Trophoblast cell (in vitro differentiated cells and primary cell): Measurements from ENCODE around the gene SUFU.

Experiments
- DNase-seq, 2 donors: peaks; one replicate each; pipeline ENCODE4 v3.0.0-alpha.2; 2016
- H2AFZ ChIP-seq: 2 replicates; pipeline ENCODE4 v1.6.1; 2013; ENCODE audit warnings: low read length, moderate library complexity, mild to moderate bottlenecking; ENCODE audit not compliant: insufficient read depth, poor library complexity
- H2AK5ac ChIP-seq: 2 replicates; pipeline ENCODE4 v1.6.1; 2013; ENCODE audit warnings: mild to moderate bottlenecking, low read length
- H2BK120ac ChIP-seq: 2 replicates; pipeline ENCODE4 v1.6.1; 2013; ENCODE audit warnings: low read length, mild to moderate bottlenecking, moderate library complexity; ENCODE audit not compliant: insufficient read depth, poor library complexity
- H2BK12ac ChIP-seq: 2 replicates; pipeline ENCODE4 v1.6.1; 2013; ENCODE audit warnings: mild to moderate bottlenecking, low read length, moderate library complexity
- H2BK5ac ChIP-seq: 2 replicates; pipeline ENCODE4 v1.6.1; 2013; ENCODE audit warnings: low read length, low read depth, moderate library complexity, mild to moderate bottlenecking; ENCODE audit not compliant: poor library complexity
- H3K14ac ChIP-seq: 2 replicates; pipeline ENCODE4 v1.6.1; 2013; ENCODE audit warnings: mild to moderate bottlenecking, low read length
- H3K18ac ChIP-seq: 2 replicates; pipeline ENCODE4 v1.6.1; 2013; ENCODE audit warnings: mild to moderate bottlenecking, low read length
- H3K23ac ChIP-seq: 2 replicates; pipeline ENCODE4 v1.6.1; 2013; ENCODE audit warnings: low read length
- H3K27ac ChIP-seq: 2 replicates; pipeline ENCODE4 v1.5.1; 2013; ENCODE audit warnings: low read depth, mild to moderate bottlenecking, inconsistent platforms, low read length, moderate library complexity
- H3K27me3 ChIP-seq: 2 replicates; pipeline ENCODE4 v1.6.1; 2013; ENCODE audit warnings: inconsistent platforms, mild to moderate bottlenecking, low read length, moderate library complexity; ENCODE audit not compliant: insufficient read depth
- H3K36me3 ChIP-seq, 2 experiments: 1 replicate in 1 of 2; 2 replicates in 1 of 2; pipeline ENCODE4 v1.6.1; 2013; ENCODE audit warnings: low read length in 2 of 2, mild to moderate bottlenecking in 2 of 2, moderate library complexity in 1 of 2; ENCODE audit not compliant: insufficient read depth in 2 of 2, control insufficient read depth in 1 of 2
- H3K4ac ChIP-seq: 2 replicates; pipeline ENCODE4 v1.6.1; 2013; ENCODE audit warnings: low read depth, mild to moderate bottlenecking, low read length, moderate library complexity
- H3K4me1 ChIP-seq, 2 experiments: 1 replicate in 1 of 2; 2 replicates in 1 of 2; pipeline ENCODE4 v1.6.1; 2013; ENCODE audit warnings: low read length in 2 of 2, mild to moderate bottlenecking in 2 of 2, moderate library complexity in 1 of 2; ENCODE audit not compliant: insufficient read depth in 2 of 2, control insufficient read depth in 1 of 2
- H3K4me2 ChIP-seq: 2 replicates; pipeline ENCODE4 v1.6.1; 2013; ENCODE audit warnings: inconsistent platforms, mild to moderate bottlenecking, low read length, moderate library complexity
- H3K4me3 ChIP-seq: 2 replicates; pipeline ENCODE4 v1.5.1; 2013; ENCODE audit warnings: mild to moderate bottlenecking, low read depth, low read length, inconsistent platforms
- H3K79me1 ChIP-seq: one replicate; pipeline ENCODE4 v1.6.1; 2013; ENCODE audit warnings: low read length
- H3K79me2 ChIP-seq: 2 replicates; pipeline ENCODE4 v1.6.1; 2013; ENCODE audit warnings: low read length, mild to moderate bottlenecking; ENCODE audit not compliant: control insufficient read depth, insufficient read depth, poor library complexity
- H3K9ac ChIP-seq: 2 replicates; pipeline ENCODE4 v1.6.1; 2013; ENCODE audit warnings: mild to moderate bottlenecking, low read length
- H3K9me3 ChIP-seq: 2 replicates; pipeline ENCODE4 v1.6.1; 2013; ENCODE audit warnings: low read depth, mild to moderate bottlenecking, control low read depth, inconsistent platforms, low read length; ENCODE audit not compliant: insufficient read depth
- H4K12ac ChIP-seq: 2 replicates; pipeline ENCODE4 v1.6.1; 2013; ENCODE audit warnings: low read depth, mild to moderate bottlenecking, low read length, moderate library complexity
- H4K8ac ChIP-seq: 2 replicates; pipeline ENCODE4 v1.6.1; 2013; ENCODE audit warnings: low read depth, mild to moderate bottlenecking, low read length, moderate library complexity
- H4K91ac ChIP-seq: one replicate; pipeline ENCODE4 v1.6.1; 2013; ENCODE audit warnings: low read depth, mild to moderate bottlenecking, low read length, moderate library complexity
- WGBS: extraction: QIAGEN DNeasy Blood & Tissue Kit; methylation state at CpG from one replicate; pipeline ENCODE4 v1.1.7; 2013; ENCODE audit warnings: missing lambda C conversion rate; ENCODE audit not compliant: insufficient read length, insufficient coverage; ENCODE audit errors: extremely low coverage; 5-methylcytosine and 5-hydroxymethylcytosine counted together

The SUFU gene

GRCh38 chr10:102583435-102584417 lies 80.0 kb downstream of the SUFU start:
- Histone ChIP-seq H2BK120ac (no peak overlapping the region), H3K9ac (no peak overlapping the region), H4K8ac (no peak overlapping the region), H3K36me3 (peaks cover 0 to 2% of the 10 kb centered on the region in 2 experiments), H3K18ac (no peak overlapping the region), H3K27ac (no peak overlapping the region), H3K9me3 (no peaks in the 10 kb centered on the region), H3K4me1 (no peaks in the 10 kb centered on the region), H3K4ac (no peak overlapping the region), H4K12ac (no peak overlapping the region), H3K79me1 (no peaks in the 10 kb centered on the region), H2BK5ac (no peak overlapping the region), H3K14ac (no peak overlapping the region), H4K91ac (no peak overlapping the region), H3K23ac (no peak overlapping the region), H2BK12ac (no peak overlapping the region), H3K27me3 (no peaks in the 10 kb centered on the region), H3K4me3 (no peak overlapping the region), H2AFZ (no peak overlapping the region), H3K79me2 (no peaks in the 10 kb centered on the region), H2AK5ac (no peak overlapping the region), H3K4me2 (no peak overlapping the region)
- DNase-seq: peak; percentile 86 to 96
- no CpG with 5 or more reads among the region's 11 CpGs for WGBS

DNA sequence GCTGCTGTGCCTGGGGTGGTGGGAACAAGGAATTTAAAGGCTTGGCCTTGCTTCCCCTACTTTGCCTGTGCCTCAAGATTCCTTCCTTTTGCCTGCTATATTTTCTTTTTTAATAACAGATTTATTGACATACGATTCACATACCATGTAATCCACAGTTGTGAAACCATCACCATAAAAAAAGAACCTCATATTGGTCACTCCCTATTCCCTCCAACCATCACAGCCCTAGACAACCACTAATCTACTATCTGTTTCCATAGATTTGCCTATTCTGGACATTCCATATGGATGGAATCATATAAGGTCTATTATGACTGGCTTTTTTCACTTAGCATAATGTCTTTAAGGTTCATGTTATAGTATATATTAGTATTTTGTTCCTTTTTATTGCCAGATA lies 81.3 kb downstream of the SUFU start:
- H4K91ac ChIP-seq: no peak overlapping the region

GRCh38 chr10:102586858-102587257 lies 83.1 kb downstream of the SUFU start:
- no peak overlapping the region for H2BK5ac ChIP-seq
- no peak overlapping the region for H3K4me3 ChIP-seq
- no peak overlapping the region for H3K9ac ChIP-seq
- H3K27ac ChIP-seq: no peak overlapping the region
- no peaks in the 10 kb centered on the region for H3K79me1 ChIP-seq
- no peak overlapping the region for H4K12ac ChIP-seq
- H2AK5ac ChIP-seq: no peak overlapping the region
- no peak overlapping the region for H2BK120ac ChIP-seq
- H3K18ac ChIP-seq: no peak overlapping the region
- H3K4me2 ChIP-seq: no peak overlapping the region
- H2AFZ ChIP-seq: no peak overlapping the region
- no peaks in the 10 kb centered on the region for H3K9me3 ChIP-seq
- H3K4ac ChIP-seq: no peak overlapping the region
- H3K79me2 ChIP-seq: no peaks in the 10 kb centered on the region
- no CpG with 5 or more reads among the region's 1 CpG for WGBS
- no peak for DNase-seq
- H3K14ac ChIP-seq: no peak overlapping the region
- no peaks in the 10 kb centered on the region for H3K27me3 ChIP-seq
- H3K36me3 ChIP-seq: peaks cover 0 to under 1% of the 10 kb centered on the region in 2 experiments
- no peak overlapping the region for H3K23ac ChIP-seq
- H4K8ac ChIP-seq: no peak overlapping the region
- no peak overlapping the region for H4K91ac ChIP-seq
- H3K4me1 ChIP-seq: peaks cover 0 to 4% of the 10 kb centered on the region in 2 experiments
- no peak overlapping the region for H2BK12ac ChIP-seq

More for the DNA sequence above, 81.3 kb downstream of the SUFU start:
- Histone ChIP-seq H4K8ac (no peak overlapping the region), H2AK5ac (no peak overlapping the region), H3K4me3 (no peak overlapping the region), H3K9me3 (no peaks in the 10 kb centered on the region), H2BK5ac (no peak overlapping the region), H4K12ac (no peak overlapping the region), H3K18ac (no peak overlapping the region), H3K23ac (no peak overlapping the region), H3K4me1 (no peaks in the 10 kb centered on the region), H2BK120ac (no peak overlapping the region), H3K4ac (no peak overlapping the region), H3K9ac (no peak overlapping the region), H3K36me3 (peaks cover 0 to 2% of the 10 kb centered on the region in 2 experiments), H3K14ac (no peak overlapping the region), H2AFZ (no peak overlapping the region), H3K4me2 (no peak overlapping the region), H3K27me3 (no peaks in the 10 kb centered on the region), H3K79me1 (no peaks in the 10 kb centered on the region), H2BK12ac (no peak overlapping the region), H3K27ac (no peak overlapping the region), H3K79me2 (no peaks in the 10 kb centered on the region)
- no CpG with 5 or more reads among the region's 1 CpG for WGBS
- DNase-seq: no peak

- Histone ChIP-seq H3K79me2 (peaks cover 4% of the 10 kb centered on the region), H3K9me3 (no peaks in the 10 kb centered on the region), H3K23ac (no peak overlapping the region), H3K14ac (no peak overlapping the region), H4K91ac (no peak overlapping the region), H3K4me3 (no peak overlapping the region), H3K18ac (no peak overlapping the region), H2BK12ac (no peak overlapping the region), H3K27me3 (no peaks in the 10 kb centered on the region), H3K4me2 (no peak overlapping the region), H3K27ac (no peak overlapping the region), H3K4me1 (peaks cover 17 to 23% of the 10 kb centered on the region in 2 experiments), H2BK5ac (no peak overlapping the region), H2BK120ac (no peak overlapping the region), H2AFZ (no peak overlapping the region), H3K36me3 (no peaks in the 10 kb centered on the region), H3K9ac (no peak overlapping the region), H4K12ac (no peak overlapping the region), H4K8ac (no peak overlapping the region), H3K4ac (no peak overlapping the region), H3K79me1 (peaks cover 12% of the 10 kb centered on the region), H2AK5ac (no peak overlapping the region)
- no CpG with 5 or more reads among the region's 1 CpG for WGBS
- no peak for DNase-seq
These were observed 85.1 kb downstream of the SUFU start for GRCh38 chr10:102588875-102589274.
